Body of pancreas (tissue), 4 donors: ENCODE measurements around the gene RASA3.

Source experiments
- CTCF ChIP-seq, 7 experiments: fragments of 450-650 bp in 4 of 7; fragments of 200-600 bp in 3 of 7; sonication (generic) in 3 of 7; IDR thresholded peaks; one replicate each; pipeline ENCODE4 v1.5.1; 2016 to 2019; ENCODE audit warnings: antibody characterized with exemption in 7 of 7
- POLR2A ChIP-seq, 3 donors: fragments of 450-650 bp; IDR thresholded peaks; one replicate each; pipeline ENCODE4 v1.6.1; 2016; ENCODE audit warnings: antibody characterized with exemption in 3 of 3, mild to moderate bottlenecking in 2 of 3

GRCh38 chr13:114055766-114056165 is 76.7 kb downstream of the RASA3 start:
- TF ChIP-seq CTCF (IDR thresholded peaks at IDR 0.05) (no peak), POLR2A (IDR thresholded peaks at IDR 0.05) (no peak)
